NCI-H146 treated with DMSO at 0.1 percent for 48 hours (cell line): Measurements from ENCODE around the gene SIGLEC9.

Source experiments
- DNase-seq: peaks from one replicate; lab custom pipeline; 2025; ENCODE audit not compliant: unreplicated experiment; lab: John Stamatoyannopoulos, UW

The SIGLEC9 gene

GRCh38 chr19:51122112-51122981, 2.4 kb upstream of the SIGLEC9 start:
- DNase-seq = no peak

DNA sequence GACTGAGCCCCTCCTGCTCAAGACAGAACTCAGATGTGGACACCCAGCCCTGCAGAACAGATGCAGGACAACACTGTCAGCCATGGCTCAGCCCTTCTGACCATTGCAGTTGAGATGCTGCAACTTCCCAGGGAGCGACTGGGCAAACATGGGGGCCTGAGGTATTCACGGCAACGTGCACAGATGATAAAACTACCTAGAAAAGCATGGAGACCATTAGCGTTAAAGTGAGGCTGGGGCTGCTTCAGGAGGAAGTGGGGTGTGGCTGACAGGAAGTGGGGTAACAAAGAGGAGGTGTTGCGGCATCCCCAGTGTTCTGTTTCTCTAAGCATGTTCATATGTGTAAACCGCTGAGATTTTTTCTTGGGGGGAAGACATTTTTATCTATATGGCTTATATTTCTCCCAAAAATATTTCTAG, 1.3 kb upstream of the SIGLEC9 start:
- DNase-seq = no peak

DNA sequence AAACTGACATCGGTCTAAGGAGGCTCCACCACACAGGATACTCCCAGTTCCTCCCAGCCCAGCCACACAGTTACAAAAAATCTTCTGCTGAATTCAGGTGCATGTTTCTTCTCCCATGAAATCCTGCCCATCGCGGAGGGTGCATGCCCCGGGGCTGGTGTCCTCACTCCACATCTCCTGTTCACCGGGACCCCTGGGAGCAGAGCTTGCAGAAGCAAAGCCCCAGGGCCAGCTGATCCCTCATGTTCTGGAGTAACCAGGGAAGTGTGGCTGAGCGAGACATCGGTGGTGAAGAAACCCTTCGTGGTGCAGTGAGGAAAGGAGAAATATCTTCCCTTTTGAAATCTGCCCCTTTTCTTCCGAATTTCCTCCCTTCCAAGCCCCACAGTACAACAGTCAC, 904 bp upstream of the SIGLEC9 start:
- DNase-seq = no peak

DNA sequence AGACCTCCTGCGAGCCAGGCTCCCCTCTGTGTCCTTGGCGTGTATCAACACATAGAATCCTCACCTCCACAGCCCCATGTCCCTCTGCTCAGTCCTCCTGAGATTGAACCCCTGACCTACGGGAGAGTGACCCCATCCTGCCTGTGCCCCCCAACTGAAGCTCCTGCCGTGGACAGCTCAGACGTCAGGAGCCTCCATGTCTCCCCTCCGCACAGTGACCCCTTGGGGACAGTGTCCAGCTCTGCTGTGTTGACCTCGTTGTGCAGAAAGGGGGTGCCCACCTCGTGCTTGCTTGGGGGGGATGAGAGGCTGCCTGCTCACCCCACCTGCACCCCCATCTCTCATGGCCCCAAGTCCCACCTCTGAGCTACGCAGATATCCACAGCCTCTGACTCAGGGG, 490 bp upstream of the SIGLEC9 start:
- no peak for DNase-seq

GRCh38 chr19:51125421-51126075, 842 bp downstream of the SIGLEC9 start:
- no peak for DNase-seq

DNA sequence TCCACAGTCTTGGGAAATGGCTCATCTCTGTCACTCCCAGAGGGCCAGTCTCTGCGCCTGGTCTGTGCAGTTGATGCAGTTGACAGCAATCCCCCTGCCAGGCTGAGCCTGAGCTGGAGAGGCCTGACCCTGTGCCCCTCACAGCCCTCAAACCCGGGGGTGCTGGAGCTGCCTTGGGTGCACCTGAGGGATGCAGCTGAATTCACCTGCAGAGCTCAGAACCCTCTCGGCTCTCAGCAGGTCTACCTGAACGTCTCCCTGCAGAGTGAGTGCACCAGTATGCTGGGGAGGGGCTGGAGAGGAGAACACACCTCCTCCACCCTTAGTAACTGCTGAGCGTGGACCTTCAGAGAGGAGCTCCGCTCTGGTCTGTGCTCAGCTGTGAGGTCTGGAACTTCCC, 2.3 kb downstream of the SIGLEC9 start:
- no peak for DNase-seq

DNA sequence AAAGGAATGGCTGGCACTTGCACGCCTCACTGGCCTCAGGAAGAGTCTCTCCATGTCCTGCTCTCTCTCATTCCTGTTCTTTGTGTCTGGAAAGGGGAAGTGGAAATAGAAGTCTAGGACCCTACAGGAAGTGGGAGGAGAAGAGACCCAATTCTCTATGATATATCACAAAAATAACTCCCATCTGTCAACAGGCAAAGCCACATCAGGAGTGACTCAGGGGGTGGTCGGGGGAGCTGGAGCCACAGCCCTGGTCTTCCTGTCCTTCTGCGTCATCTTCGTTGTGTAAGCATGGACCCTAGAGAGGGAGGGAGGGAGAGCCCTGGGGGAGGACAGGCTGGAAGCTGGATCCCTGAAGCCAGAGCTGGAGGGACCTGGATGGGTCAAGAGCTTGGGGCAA, 3.0 kb downstream of the SIGLEC9 start:
- no peak for DNase-seq

DNA sequence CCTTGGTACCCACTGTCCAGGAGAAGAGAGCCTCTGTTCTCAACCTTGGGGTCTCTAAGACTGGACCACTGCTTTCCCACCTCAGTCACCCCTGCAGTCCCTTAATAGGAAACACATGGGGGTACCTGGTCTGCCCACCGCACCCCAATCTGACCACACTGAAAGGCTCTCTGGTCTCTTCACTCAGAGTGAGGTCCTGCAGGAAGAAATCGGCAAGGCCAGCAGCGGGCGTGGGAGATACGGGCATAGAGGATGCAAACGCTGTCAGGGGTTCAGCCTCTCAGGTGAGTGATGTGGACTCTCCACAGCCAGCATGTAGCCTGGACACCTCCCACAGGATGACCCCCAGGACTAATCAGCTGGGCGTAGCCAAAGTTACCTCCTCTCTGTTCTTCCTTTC, 3.5 kb downstream of the SIGLEC9 start:
- no peak for DNase-seq

DNA sequence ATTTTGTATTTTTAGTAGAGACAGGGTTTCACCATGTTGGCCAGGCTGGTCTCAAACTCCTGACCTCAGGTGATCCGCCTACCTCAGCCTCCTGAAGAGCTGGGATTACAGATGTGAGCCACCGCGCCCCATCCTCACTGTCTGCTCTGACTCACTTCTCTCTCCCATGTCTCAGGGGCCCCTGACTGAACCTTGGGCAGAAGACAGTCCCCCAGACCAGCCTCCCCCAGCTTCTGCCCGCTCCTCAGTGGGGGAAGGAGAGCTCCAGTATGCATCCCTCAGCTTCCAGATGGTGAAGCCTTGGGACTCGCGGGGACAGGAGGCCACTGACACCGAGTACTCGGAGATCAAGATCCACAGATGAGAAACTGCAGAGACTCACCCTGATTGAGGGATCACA, 5.0 kb downstream of the SIGLEC9 start:
- no peak for DNase-seq

GRCh38 chr19:51131780-51132680, 7.3 kb downstream of the SIGLEC9 start:
- no peak for DNase-seq

GRCh38 chr19:51135004-51135403, 10.3 kb downstream of the SIGLEC9 start:
- DNase-seq = no peak

DNA sequence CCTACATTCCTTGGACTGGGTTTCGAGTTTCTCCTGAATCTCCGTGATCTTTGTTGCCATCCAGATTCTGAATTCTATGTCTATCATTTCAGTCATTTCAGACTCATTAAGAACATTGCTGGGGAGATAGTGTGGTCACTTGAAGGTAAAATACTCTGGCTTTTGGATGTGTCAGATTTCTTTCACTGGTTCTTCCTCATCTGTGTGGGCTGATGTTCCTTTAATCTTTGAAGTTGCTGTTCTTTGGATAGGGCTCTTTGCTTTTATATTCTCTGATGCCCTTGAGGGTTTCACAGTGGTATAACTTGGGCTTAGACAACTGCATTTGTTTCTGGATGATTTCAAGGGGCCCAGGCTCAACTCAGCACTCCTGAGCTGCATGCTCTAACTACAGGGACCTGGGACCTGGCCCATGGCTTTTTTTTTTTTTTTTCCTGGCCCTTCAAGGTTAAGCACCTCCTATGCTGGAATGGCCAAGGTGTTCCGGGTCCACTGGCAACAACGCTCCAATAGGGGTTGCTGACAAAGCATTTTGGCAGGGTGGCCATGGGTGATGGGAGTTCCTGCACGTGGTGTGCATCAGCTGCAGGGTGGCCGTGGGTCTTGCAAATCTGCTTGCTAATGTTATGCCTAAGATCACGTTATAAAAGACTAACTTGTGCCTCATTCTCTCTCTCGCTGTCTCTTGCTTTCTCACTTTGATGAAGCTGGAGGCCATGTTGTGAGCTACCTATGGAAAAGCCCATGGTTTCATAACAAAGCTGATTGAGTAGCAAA, 11.5 kb downstream of the SIGLEC9 start:
- DNase-seq = no peak

GRCh38 chr19:51136851-51137551, 12.3 kb downstream of the SIGLEC9 start:
- DNase-seq = no peak

DNA sequence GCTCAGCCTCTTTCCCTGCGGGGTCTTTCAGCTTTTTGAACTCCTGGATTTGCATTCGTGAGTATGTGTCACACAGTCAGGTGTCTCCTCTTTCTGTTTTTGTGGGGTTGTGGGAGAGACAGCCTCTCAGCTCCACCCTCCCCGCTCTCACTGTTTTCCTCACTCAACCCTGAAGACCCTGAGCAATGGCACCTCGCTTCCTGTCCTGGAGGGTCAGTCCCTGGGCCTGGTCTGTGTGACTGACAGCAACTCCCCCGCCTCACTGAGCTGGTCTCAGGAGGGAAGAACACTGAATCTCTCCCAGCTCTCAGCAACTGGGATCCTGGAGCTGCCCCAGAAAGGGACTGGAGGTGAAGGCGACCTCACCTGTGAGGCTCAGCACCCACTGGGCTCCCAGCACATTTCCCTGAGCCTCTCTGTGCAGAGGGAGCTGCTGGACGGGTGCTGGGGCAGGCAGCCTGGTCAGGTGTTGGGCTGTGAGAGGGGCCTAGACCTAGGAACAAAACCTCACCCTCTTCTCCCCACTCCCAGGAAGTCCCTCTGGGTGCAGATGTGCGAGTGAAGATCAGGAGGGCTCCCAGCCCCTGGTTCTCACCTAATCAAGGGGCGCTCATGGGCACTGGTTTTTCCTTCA, 13.2 kb downstream of the SIGLEC9 start:
- DNase-seq = no peak

DNA sequence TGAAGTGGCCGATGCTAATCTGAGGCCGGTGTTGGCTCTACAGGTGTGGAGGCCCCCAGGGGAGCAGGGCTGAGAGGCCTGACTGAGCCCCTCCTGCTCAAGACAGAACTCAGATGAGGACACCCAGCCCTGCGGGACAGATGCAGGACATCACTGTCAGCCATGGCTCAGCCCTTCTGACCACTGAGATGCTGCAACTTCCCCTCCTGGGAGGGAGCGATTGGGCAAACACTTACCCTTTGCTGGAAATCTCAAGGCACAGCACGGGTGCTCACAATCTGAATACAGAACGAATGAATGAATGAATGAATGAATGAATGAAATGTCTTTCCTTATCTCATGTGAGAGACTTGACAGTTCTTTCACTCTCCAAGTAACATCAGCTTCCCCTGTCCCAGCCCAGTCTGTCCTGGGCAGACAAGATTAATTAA, 13.9 kb downstream of the SIGLEC9 start:
- no peak for DNase-seq

DNA sequence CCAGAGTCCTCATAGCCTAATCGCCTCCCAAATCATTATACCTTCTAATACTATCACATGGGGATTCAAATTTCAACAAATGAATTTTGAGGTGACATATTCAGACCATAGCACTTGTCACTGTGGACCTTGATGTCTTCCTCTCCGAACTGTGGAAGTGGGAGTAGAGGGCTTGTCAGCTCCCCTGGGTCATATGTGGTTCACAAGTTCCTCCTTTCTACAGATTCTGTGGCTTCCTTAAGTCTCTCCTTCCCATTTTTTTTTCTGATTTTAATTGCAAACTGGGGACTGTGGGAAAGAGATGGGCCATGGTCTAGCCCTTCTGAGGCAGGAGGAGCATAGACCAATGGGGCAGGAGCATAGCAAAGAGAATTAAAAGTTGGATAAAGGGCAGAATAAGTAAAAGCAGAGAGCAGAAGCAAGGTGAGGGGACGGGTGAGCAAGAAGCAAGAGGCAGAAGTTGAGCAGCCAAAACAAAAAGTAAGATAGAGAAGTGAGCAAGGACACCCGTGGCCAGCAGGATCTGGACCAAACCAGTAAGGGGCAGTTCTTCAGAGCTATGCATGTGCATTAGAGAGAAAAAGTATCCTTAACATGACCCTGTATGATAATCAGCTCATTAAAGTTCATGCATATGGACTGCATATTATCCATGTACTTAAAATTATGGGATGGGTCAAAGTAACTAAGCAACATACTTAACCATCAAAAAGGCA, 14.8 kb downstream of the SIGLEC9 start:
- no peak for DNase-seq

- DNase-seq = no peak
Measured at GRCh38 chr19:51140441-51140840, 15.7 kb downstream of the SIGLEC9 start.

DNA sequence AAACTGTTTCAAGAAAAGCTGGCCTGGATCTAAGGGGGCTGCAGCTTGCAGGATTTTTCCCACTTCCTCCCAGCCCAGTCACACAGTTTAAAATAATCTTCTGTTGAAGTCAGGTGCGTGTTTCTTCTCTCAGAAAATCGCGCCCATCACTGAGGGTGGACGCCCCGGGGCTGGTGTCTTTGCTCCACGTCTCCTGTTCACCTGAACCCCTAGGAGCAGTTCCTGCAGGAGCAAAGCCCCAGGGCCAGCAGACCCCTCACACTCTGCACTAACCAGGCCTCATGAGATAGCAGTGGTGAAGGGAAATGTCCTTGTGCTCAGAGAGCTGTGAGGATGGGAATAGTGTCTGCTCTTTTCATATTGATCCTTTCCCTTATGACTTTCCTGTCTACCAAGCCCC, 16.5 kb downstream of the SIGLEC9 start:
- DNase-seq = no peak

DNA sequence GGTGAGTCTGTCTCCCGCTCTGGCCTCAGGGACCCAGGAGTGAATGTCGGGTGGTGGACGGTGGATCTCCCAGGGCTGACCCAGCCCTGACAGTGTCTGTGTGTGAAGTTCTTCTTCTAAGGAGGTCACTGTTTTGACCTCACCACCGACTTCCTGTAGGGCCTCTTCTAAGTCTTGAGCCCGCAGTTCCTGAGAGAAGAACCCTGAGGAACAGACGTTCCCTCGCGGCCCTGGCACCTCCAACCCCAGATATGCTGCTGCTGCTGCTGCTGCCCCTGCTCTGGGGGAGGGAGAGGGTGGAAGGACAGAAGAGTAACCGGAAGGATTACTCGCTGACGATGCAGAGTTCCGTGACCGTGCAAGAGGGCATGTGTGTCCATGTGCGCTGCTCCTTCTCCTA, 17.4 kb downstream of the SIGLEC9 start, which contains the start of gene SIGLEC7:
TSS of gene SIGLEC7 (plus strand) at position 183 of the 400 bp plus-strand sequence. CDS start at position 252, 69 bp downstream.
- no peak for DNase-seq
